A549 (cell line): ENCODE measurements around the gene ITGB1BP2.

Experiments used
- CTCF ChIP-seq: fragments of >200 bp; sonication (Bioruptor Twin); formaldehyde crosslinking; IDR thresholded peaks from 3 replicates; pipeline ENCODE4 v1.5.1; 2016
- POLR2AphosphoS2 ChIP-seq: conservative IDR thresholded peaks from 2 replicates; pipeline ENCODE4 v1.6.1; 2012; ENCODE audit warnings: low read length, improper control_type of control experiment, inconsistent platforms

GRCh38 chrX:71326394-71326793 lies 24.8 kb downstream of the ITGB1BP2 start:
- no peak for TF ChIP-seq POLR2AphosphoS2
- no peak for TF ChIP-seq CTCF
